HG03039 (cell line): ENCODE data around the gene SH3BP5L.
"Not testable (repeated sequence)": the region's sequence is repeated elsewhere in the genome, so short reads cannot be mapped to it uniquely, and the experiment has no call there.

Experiments
- ATAC-seq: cut with Tn5 transposase; IDR thresholded peaks from one replicate; pipeline ENCODE4 v1.9.1; 2021; ENCODE audit warnings: mild to moderate bottlenecking, moderate library complexity; ENCODE audit not compliant: unreplicated experiment

SH3BP5L gene

GRCh38 chr1:248830718-248831017, 5.0 kb upstream of the SH3BP5L start:
- ATAC-seq = not testable (repeated sequence)

- no peak for ATAC-seq
Measured at GRCh38 chr1:248828845-248829244, 3.1 kb upstream of the SH3BP5L start.

- ATAC-seq = peak; percentile 0
Measured at GRCh38 chr1:248825573-248825908, 174 bp downstream of the SH3BP5L start.

- no peak for ATAC-seq
Measured at GRCh38 chr1:248825136-248825535, 579 bp downstream of the SH3BP5L start.

GRCh38 chr1:248824701-248825100, 1.0 kb downstream of the SH3BP5L start:
- no peak for ATAC-seq

- ATAC-seq = no peak
Measured at GRCh38 chr1:248824301-248824700, 1.4 kb downstream of the SH3BP5L start.

GRCh38 chr1:248823517-248824001, 2.2 kb downstream of the SH3BP5L start:
- ATAC-seq = no peak

- no peak for ATAC-seq
Measured at GRCh38 chr1:248822148-248823032, 3.3 kb downstream of the SH3BP5L start.

- ATAC-seq = no peak
Measured at GRCh38 chr1:248821641-248822040, 4.1 kb downstream of the SH3BP5L start.

GRCh38 chr1:248821101-248821500, 4.6 kb downstream of the SH3BP5L start:
- ATAC-seq = no peak

- ATAC-seq = no peak
Measured at GRCh38 chr1:248820041-248820585, 5.6 kb downstream of the SH3BP5L start.

- no peak for ATAC-seq
Measured at GRCh38 chr1:248818505-248819374, 7.0 kb downstream of the SH3BP5L start.

GRCh38 chr1:248817065-248817464, 8.7 kb downstream of the SH3BP5L start:
- ATAC-seq = no peak

GRCh38 chr1:248816042-248816851, 9.5 kb downstream of the SH3BP5L start:
- ATAC-seq = no peak

GRCh38 chr1:248815407-248816034, 10.2 kb downstream of the SH3BP5L start:
- no peak for ATAC-seq

- ATAC-seq = no peak
Measured at GRCh38 chr1:248814351-248814750, 11.4 kb downstream of the SH3BP5L start.

GRCh38 chr1:248813546-248813945, 12.2 kb downstream of the SH3BP5L start:
- no peak for ATAC-seq

- no peak for ATAC-seq
Measured at GRCh38 chr1:248812736-248813425, 12.8 kb downstream of the SH3BP5L start.
